Vagina (tissue), 2 donors: ENCODE results near the gene PEPD.

Source experiments
- CTCF ChIP-seq, 3 experiments: fragments of 450-650 bp in 2 of 3; fragments of 200-600 bp in 1 of 3; sonication (generic) in 1 of 3; IDR thresholded peaks; one replicate each; pipeline ENCODE4 v1.5.1; 2017 to 2019; ENCODE audit warnings: antibody characterized with exemption in 3 of 3, mild to moderate bottlenecking in 2 of 3, moderate library complexity in 2 of 3
- POLR2A ChIP-seq, 2 donors: fragments of 450-650 bp; IDR thresholded peaks; one replicate each; pipeline ENCODE4 v1.6.1; 2017; ENCODE audit warnings: antibody characterized with exemption in 2 of 2, mild to moderate bottlenecking in 2 of 2, moderate library complexity in 2 of 2

DNA sequence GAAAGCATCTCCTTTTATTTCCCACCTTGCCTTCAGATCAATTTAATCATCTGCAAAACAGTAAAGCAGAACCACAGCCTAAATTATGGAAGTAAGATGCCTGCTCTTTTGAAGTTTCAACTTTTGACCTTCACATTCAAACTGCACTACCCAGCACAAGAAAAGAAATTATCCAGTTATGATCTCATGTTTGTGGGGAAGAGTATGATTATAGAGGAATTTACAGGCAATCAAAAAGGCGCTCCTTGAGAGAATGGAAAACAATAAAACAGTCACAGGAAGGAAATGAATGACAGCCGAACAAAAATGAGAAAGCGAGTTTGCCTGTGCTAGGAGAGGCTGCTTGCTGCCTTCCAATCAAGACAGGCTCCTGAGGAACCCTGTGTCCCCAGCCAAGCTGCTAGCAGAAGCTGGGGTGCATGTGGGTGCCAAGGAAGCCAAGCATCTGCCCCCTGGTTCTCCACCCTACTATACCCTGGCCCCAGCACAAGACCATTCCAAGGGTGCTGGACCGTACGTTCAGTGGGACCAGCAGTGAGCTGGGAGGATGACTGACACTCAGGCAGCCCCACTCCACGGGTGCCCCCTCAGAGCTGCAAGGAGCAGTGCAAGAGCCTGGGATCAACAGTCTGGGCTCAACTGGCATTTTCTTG, 47.8 kb downstream of the PEPD start:
- no peak for TF ChIP-seq CTCF (IDR thresholded peaks at IDR 0.05)
- no peak for TF ChIP-seq POLR2A (IDR thresholded peaks at IDR 0.05)
